GM12873 (cell line): ENCODE measurements around the gene ABI2.

Experiments used
- TF ChIP-seq, protein P1 (sequence below): IDR thresholded peaks from 2 replicates; pipeline ENCODE4 v1.5.1; 2012; ENCODE audit warnings: low read depth, mild to moderate bottlenecking, moderate library complexity, low read length, control low read depth; ENCODE audit not compliant: insufficient read depth; ENCODE audit errors: missing control alignments

ABI2 gene

DNA sequence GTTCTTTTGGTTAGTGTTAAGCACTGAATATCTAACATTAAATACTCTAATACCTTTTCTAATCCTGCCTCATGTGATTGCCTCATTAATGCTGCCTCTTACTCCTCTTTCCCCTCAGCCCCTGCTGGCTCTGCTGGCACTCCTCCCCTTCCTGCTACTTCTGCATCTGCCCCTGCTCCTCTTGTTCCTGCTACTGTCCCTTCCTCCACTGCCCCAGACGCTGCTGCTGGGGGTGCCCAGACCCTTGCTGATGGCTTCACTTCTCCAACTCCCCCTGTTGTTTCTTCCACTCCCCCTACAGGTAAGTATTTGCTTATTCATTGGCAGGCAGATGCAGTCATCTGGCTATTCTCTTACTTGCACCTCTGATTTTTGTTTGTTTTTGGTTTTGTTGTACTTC, 68.5 kb downstream of the ABI2 start:
- TF ChIP-seq, protein P1, sequence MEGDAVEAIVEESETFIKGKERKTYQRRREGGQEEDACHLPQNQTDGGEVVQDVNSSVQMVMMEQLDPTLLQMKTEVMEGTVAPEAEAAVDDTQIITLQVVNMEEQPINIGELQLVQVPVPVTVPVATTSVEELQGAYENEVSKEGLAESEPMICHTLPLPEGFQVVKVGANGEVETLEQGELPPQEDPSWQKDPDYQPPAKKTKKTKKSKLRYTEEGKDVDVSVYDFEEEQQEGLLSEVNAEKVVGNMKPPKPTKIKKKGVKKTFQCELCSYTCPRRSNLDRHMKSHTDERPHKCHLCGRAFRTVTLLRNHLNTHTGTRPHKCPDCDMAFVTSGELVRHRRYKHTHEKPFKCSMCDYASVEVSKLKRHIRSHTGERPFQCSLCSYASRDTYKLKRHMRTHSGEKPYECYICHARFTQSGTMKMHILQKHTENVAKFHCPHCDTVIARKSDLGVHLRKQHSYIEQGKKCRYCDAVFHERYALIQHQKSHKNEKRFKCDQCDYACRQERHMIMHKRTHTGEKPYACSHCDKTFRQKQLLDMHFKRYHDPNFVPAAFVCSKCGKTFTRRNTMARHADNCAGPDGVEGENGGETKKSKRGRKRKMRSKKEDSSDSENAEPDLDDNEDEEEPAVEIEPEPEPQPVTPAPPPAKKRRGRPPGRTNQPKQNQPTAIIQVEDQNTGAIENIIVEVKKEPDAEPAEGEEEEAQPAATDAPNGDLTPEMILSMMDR, result peak; percentile 18

DNA sequence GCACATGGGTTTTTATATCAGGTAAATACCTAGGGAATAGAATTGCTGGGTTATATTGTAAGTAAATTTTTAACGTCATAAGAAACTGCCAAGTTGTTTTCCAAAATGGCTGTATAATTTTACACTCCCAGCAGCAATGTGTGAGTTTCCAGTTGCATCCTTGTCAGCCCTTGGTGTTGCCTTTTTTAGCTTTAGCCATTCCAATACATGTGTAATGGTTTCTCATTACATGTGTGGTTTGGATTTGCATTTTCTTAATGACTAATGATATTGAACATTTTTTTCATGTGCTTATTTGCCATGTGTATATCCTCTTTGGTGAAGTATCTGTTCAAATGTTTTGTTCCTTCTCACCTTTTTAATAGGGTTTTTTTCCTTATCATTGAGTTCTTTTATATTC, 70.8 kb downstream of the ABI2 start:
- TF ChIP-seq, protein P1, result no peak

DNA sequence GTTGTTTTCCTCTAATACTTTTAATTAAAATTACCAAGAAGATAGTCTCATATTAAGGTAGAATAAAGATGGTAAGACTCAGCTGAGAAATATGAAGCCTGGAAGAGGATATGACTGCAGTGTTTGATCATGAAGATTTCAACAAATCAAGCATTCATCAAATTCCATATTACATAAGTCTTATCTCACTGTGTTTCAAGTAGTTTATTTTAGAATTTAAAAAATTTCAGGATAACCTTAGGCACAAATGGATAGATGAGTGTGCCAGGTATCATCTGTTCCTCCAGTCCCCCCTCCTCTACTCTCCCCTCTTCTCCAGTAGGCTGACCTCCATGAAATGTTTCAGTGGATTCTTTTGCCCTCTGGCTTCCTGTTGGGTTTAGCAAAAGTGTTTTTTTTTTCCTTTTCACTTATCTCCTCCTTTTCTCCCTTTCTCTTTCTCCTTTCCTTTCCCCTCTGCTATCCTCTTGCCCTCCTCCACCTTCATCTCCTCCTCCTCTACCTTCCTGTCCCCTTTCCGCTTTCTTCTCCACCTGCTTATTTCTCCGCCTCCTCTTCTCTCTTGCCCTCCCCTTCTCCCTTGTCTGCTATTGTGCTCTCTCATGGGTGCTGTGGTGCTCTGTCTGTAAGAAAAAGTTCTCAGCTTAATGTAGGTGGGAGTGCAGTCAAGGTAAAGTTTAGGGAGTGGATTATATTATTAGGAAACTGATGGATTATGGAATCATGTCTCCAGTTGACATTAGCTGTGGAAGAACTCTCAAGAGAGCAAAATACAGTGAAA, 72.8 kb downstream of the ABI2 start:
- TF ChIP-seq, protein P1, result no peak

DNA sequence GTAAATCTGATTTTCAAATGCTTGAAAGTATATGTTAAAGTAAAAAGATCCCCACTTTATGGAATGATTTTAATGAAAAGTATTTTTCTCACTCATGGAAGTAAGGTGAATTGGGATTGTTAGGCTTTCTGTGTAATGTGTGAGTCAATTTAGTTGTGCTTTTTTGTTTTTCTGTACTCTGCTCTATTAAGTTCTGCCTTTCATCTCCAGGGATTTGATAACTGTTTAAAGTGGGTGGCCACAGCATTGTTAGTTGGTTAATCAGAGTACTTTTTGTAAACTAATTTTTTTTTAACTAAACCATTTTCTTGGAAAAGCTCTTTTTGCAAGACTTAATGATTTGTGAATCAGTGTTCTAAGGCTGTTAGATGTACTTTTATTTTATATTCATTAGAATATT, 76.8 kb downstream of the ABI2 start:
- TF ChIP-seq, protein P1, result no peak

DNA sequence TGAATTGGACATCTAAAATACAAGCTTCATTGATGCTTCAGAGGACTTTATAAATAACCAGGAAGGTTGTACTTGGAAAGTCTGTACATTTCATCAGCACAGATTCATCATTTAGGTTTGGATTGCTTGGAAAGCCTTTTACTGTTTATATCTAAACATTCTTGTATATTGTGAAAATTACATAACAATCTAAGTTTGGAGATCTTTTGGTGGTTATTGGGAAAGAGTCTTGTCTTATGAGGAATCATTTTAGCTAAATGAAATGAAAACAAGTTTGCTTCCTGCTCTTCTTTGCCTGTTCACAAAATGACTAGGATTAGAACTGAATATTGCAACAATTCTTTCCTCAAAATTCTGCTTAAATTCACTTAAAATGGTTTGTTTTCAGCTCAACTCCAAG, 79.3 kb downstream of the ABI2 start:
- TF ChIP-seq, protein P1, result no peak

DNA sequence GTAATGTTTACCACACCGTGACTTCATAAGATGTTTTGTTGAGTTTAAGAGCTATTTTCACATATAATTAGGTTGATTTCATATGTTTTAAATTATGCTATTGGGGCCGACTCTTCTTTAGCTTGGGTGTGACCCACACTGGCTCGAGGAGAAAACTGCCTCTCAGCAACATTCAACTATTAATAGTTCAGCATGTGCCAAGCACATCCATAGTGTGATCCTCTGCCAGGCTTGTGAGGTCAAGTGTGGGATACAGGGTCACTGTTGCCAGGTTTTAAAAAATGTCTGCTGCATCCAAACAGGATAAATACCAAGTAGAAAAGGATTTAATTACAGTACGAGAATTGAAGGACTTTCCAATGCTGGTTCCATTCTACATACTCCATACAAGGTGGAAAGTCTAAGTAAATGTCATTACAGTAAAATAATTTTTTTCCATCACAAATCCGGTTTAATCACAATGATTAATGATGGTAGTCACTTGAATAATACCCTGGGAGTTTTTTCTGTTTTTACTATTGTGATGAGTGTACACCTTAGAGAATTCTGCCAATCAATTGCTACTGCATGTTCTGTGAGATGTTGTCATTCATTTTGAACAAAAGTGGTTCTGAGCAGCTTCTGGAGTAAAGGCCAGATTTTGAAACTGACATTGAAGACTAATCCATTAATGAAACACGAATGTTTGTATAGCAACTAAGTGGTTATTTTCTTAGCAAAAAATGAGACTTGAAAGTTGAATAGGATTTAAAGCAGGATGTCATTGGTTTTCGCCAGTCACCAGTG, 84.5 kb downstream of the ABI2 start:
- TF ChIP-seq, protein P1, result no peak

DNA sequence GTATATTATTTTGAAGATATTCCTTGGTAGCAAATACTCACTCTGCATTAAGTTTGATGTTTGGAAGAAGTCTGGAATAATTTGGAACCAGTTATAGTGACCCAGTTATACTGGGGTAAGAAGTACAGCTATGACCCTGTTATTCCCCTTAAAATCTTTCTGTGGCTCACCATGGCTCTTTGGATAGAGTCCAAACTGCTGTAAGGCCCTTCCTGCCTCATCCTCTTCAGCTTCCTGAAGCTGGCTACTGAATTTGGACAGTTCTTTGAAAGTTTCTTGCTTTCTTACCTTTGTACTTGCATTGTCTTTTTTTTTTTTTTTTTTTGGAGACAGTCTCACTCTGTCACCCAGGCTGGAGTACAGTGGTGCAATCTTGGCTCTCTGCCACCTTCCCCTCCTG, 85.6 kb downstream of the ABI2 start:
- TF ChIP-seq, protein P1, result no peak
